Neutrophil (primary cell): ENCODE measurements around the gene LONRF3.
"Not testable (repeated sequence)": the region's sequence is repeated elsewhere in the genome, so short reads cannot be mapped to it uniquely, and the experiment has no call there.

Experiments used
- H3K27ac ChIP-seq: fragments of 200-600 bp; sonication (generic); 2 replicates; pipeline ENCODE4 v1.5.1; 2016; ENCODE audit warnings: mild to moderate bottlenecking, moderate library complexity
- H3K27me3 ChIP-seq: fragments of 200-600 bp; sonication (generic); 2 replicates; pipeline ENCODE4 v1.6.0; 2016; ENCODE audit warnings: mild to moderate bottlenecking
- H3K36me3 ChIP-seq: fragments of 200-600 bp; sonication (generic); 2 replicates; pipeline ENCODE4 v1.5.1; 2017
- H3K4me1 ChIP-seq, 2 experiments: fragments of 200-600 bp in 1 of 2; sonication (generic) in 1 of 2; 1 replicate in 1 of 2; 2 replicates in 1 of 2; pipeline versions ENCODE4 v1.5.1 to v1.6.1; 2013 to 2016; ENCODE audit warnings: low read depth in 1 of 2, low read length in 1 of 2, mild to moderate bottlenecking in 1 of 2, moderate library complexity in 1 of 2; ENCODE audit not compliant: control insufficient read depth in 1 of 2, insufficient read depth in 1 of 2
- H3K4me3 ChIP-seq, 2 experiments: fragments of 200-600 bp in 1 of 2; sonication (generic) in 1 of 2; 1 replicate in 1 of 2; 2 replicates in 1 of 2; pipeline ENCODE4 v1.5.1; 2013 to 2016; ENCODE audit warnings: low read depth in 1 of 2, low read length in 1 of 2, mild to moderate bottlenecking in 1 of 2, moderate library complexity in 1 of 2
- H3K9me3 ChIP-seq: fragments of 200-600 bp; sonication (generic); 2 replicates; pipeline ENCODE4 v1.5.1; 2016
- CTCF ChIP-seq: fragments of 200-600 bp; sonication (generic); IDR thresholded peaks from 2 replicates; pipeline ENCODE4 v1.5.1; 2016; ENCODE audit warnings: antibody characterized with exemption

Gene LONRF3

DNA sequence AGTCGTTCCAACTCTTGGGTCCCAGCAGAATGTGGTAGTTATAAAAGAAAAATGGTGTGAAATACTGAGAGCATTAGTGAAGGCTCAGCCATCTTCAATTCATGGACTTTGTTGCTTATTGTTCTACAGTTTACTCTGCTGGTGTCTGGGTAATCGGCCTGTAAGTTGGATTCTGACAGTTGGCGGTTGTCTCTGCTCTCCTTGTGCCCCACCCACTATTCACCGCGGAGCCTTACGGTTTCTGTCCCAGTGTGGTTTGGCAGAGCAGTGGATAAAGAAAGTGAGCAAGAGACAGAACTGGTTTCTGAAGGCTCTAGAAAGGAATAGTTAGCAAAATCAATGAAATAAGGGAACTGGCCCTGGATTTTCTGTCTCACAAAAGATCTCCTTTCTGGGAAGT lies 9.1 kb downstream of the LONRF3 start:
- Histone ChIP-seq H3K9me3 (no peaks in the 10 kb centered on the region), H3K4me1 (no peaks in the 10 kb centered on the region), H3K27me3 (no peaks in the 10 kb centered on the region), H3K36me3 (no peaks in the 10 kb centered on the region), H3K27ac (no peak overlapping the region), H3K4me3 (no peak overlapping the region)
- TF ChIP-seq CTCF = no peak

GRCh38 chrX:118988911-118989310 lies 14.5 kb downstream of the LONRF3 start:
- Histone ChIP-seq H3K4me3 (no peak overlapping the region), H3K36me3 (no peaks in the 10 kb centered on the region), H3K27ac (no peak overlapping the region), H3K9me3 (no peaks in the 10 kb centered on the region), H3K4me1 (peaks cover 0 to 3% of the 10 kb centered on the region in 2 experiments), H3K27me3 (no peaks in the 10 kb centered on the region)
- TF ChIP-seq CTCF = no peak

- Histone ChIP-seq H3K36me3 (no peaks in the 10 kb centered on the region), H3K27ac (no peak overlapping the region), H3K27me3 (no peaks in the 10 kb centered on the region), H3K4me1 (peaks cover 0 to 3% of the 10 kb centered on the region in 2 experiments), H3K9me3 (no peaks in the 10 kb centered on the region), H3K4me3 (no peak overlapping the region)
- TF ChIP-seq CTCF = no peak
These were observed 15.5 kb downstream of the LONRF3 start for GRCh38 chrX:118989886-118990285.

DNA sequence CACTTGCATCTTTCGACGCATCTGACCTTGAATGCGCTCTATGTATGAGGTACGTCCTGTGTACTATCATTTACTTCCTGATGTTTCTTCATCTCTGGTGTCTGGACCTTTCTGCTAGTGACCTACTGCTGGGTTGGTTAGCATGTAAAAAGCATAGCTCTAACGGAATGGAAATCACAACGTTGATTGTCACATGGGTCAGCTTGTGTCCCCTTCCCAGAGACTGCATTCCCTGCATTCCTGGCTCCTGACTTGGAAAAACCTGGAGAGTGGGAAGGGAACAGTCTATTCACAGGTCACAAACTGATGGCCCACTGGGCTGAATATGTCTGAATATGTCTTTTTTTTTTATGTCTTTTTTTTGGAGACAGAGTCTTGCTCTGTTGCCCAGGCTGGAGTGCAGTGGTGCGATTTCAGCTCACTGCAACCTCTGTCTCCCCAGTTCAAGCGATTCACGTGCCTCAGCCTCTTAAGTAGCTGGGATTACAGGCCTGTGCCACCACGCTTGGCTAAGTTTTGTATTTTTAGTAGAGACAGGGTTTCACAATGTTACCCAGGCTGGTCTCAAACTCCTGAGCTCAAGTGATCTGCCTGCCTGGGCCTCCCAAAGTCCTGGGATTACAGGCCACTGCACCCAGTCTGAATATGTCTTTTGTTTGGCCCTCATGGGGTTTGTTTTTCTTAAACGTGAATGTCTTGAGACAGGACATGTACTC lies 16.3 kb downstream of the LONRF3 start:
- Histone ChIP-seq H3K4me1 (peaks cover 0 to 3% of the 10 kb centered on the region in 2 experiments), H3K27me3 (no peaks in the 10 kb centered on the region), H3K36me3 (no peaks in the 10 kb centered on the region), H3K9me3 (no peaks in the 10 kb centered on the region), H3K27ac (no peak overlapping the region), H3K4me3 (no peak overlapping the region)
- TF ChIP-seq CTCF = no peak

GRCh38 chrX:118992441-118993121 lies 18.2 kb downstream of the LONRF3 start:
- not testable (repeated sequence) for H3K9me3 ChIP-seq, H3K27me3 ChIP-seq, H3K27ac ChIP-seq, H3K4me1 ChIP-seq, H3K4me3 ChIP-seq, H3K36me3 ChIP-seq

- Histone ChIP-seq H3K27ac (no peak overlapping the region), H3K9me3 (no peaks in the 10 kb centered on the region), H3K4me1 (no peaks in the 10 kb centered on the region), H3K27me3 (no peaks in the 10 kb centered on the region), H3K4me3 (no peak overlapping the region), H3K36me3 (no peaks in the 10 kb centered on the region)
- no peak for TF ChIP-seq CTCF
These were observed 29.0 kb downstream of the LONRF3 start for GRCh38 chrX:119003462-119003861.
